Renal cortex interstitium (tissue), 11 donors: ENCODE results near the gene LDLRAD3. TPM values are rescaled to one million over a fixed set of nuclear protein-coding genes. Genes with fewer than 3 reads are reported as not detected.
"Not testable (repeated sequence)": the region's sequence is repeated elsewhere in the genome, so short reads cannot be mapped to it uniquely, and the experiment has no call there.

ENCODE experiments used
- DNase-seq, 11 donors: peaks; one replicate each; pipeline ENCODE4 v3.0.0-alpha.2; 2013; ENCODE audit warnings: low read depth in 9 of 11, low spot score in 4 of 11; ENCODE audit errors: extremely low read depth in 1 of 11
- polyA plus RNA-seq, 3 donors: library from polyadenylated mRNA; unstranded; fragments of 120-200 nt; gene quantifications; one replicate each; pipeline ENCODE4 v1.2.1, GENCODE V29; 2013; ENCODE audit not compliant: insufficient read length in 3 of 3

LDLRAD3 gene
- polyA plus RNA-seq, 3 donors: 23.5 to 25.2 (median 24.8) TPM

- no peak for DNase-seq
Observed at GRCh38 chr11:36160091-36160490, 216.2 kb downstream of the LDLRAD3 start.

GRCh38 chr11:36161572-36161971 is 217.7 kb downstream of the LDLRAD3 start:
- DNase-seq: no peak

DNA sequence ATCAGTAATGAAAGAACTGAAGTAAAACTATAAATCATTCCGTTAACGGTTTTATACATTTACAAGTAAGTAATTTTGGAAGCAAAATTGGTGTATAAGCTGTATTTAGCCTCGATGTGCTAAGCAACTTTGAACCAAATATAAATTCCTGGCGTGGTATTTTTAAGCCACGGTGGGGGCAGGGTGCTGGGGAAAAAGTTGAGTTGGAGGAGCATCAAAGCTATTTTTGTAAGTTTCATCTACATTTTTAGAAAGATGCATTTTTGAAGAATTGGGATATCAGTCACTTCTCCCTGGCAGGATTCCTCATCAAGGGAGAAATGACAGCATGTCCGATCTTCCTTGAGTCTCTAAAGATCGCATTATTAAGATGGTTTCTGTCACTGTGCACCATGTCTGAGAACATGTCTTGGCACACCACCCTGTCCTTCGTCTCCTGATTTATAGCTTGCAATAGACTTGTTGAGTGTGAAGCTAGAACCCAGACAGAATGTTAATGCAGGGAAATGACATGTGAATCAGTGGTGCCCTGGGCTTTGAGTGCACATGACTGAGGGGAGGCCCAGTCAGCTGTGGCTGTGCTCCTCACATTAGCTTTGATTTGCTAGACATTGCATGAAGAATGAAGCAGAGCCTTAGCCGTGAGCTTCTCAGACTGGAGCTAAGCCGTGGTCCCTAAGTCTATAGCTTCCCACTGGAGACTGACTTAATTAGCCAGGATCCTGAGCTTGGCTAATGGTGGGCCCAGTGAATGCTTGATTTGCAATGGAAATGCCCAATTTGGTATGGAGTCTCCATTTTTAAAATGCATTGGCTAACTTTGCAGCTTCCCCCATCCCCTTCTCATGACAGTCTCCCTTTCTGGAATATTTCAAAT is 218.4 kb downstream of the LDLRAD3 start:
- DNase-seq: no peak

DNA sequence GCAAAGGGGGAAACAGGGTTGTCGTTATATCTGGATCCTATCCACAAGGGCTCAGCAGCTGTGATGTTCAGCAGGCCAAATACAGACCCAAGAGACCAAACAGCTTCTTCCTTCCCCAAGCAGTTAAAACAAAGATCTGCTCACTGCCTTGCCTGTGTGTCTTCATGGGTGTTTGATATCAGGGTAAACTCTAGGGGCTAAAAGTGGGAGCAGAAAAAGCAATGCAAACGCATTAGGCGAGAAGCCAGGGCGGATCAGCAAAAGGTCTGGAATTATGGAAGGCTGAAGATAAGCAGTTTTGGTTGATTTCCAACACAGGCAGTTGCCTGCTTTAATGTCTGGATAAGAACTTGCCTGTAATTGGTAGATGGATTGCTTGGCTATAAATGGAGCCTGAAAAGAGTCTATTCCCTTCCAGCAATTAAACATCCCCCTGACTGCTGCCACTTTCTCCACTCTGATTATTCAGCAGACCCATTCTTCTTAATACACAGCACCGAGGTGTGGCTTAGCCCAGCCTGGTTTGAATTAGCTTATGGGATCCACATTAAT is 219.1 kb downstream of the LDLRAD3 start:
- peak in 1 of 11 donors; percentile 57 for DNase-seq

GRCh38 chr11:36164506-36165250 is 220.8 kb downstream of the LDLRAD3 start:
- DNase-seq: no peak

- peak in 2 of 11 donors; percentile 48 to 59 for DNase-seq
Observed at GRCh38 chr11:36165621-36166397, 221.9 kb downstream of the LDLRAD3 start.

DNA sequence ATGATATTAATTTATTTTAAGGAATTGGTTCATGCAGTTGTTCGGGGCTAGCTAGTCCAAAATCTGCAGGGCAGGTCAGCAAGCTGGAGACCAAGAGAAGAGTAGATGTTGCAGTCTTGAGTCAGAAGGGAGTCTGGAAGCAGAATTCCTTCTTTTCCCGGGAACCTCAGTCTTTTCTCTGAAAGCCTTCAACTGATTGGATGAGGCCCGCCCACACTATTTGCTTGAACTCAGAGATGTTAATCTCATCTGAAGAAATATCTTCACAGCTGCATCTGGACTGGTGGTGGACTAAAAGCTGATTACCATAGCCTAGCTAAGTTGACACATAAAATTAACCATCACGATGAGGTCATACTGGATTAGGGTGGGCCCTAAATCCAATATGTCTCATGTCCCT is 223.2 kb downstream of the LDLRAD3 start:
- DNase-seq: no peak

DNA sequence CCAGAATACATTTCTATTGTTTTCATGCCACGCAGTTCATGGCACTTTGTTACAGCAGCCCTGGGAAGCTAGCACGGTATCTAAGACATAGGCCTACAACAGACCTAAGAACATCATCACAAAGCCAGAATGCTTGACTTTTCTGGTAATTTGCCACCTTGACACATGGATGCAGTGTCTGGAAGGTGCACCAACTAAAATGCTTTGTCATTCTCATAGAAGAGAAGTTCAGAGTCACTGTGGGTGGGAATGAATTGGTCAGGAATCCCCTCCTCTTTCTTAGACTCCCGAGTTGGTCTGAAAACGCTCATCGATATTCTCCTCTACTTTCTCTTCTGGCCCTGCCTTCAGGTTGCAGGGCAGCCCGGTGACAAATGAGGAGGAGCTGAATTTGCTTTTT is 223.9 kb downstream of the LDLRAD3 start:
- no peak for DNase-seq

GRCh38 chr11:36177836-36178235 is 234.0 kb downstream of the LDLRAD3 start:
- DNase-seq: no peak

DNA sequence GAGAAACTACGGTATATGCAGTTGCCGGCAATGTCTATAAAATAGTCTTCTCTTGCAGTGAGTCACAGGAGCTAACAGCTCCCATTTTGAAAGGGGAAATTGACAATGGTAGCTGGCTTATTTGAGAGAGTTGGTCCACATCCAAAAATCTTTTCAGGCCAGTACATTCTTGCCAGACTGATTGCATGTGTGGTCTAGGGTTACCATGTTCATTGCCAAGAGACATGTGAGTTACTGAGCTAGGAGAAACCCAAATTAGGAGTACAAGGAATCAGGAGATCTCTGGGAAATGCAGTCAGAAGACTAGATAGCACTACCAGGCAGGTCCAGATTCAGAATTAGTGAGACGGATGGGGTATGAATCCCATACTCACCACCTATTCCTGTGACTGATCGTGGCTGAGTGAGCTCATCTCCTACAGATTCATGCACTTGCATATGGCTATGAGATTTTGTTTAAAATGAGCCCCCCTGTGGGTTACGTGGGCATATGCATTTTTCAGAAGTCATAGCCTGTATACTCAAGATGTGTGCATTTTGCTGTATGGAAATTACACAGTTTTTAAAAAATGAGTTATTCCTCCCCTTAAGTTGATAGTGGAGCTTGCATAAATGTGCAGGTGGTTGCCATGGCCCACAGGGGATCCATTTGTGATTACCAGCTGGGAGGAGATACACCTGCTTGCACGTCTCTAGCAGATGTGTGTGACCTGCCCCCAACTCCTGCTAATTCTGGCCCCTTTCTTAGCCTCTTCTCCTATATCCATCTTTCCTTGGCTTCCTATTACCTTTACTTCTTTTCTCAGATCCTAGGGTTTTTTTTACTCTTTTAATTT is 242.7 kb downstream of the LDLRAD3 start:
- DNase-seq: no peak

GRCh38 chr11:36187622-36188021 is 243.8 kb downstream of the LDLRAD3 start:
- DNase-seq: no peak

- DNase-seq: not testable (repeated sequence)
Observed at GRCh38 chr11:36189735-36190134, 245.9 kb downstream of the LDLRAD3 start.

GRCh38 chr11:36191941-36192340 is 248.1 kb downstream of the LDLRAD3 start:
- no peak for DNase-seq

GRCh38 chr11:36192425-36193289 is 248.8 kb downstream of the LDLRAD3 start:
- no peak for DNase-seq

DNA sequence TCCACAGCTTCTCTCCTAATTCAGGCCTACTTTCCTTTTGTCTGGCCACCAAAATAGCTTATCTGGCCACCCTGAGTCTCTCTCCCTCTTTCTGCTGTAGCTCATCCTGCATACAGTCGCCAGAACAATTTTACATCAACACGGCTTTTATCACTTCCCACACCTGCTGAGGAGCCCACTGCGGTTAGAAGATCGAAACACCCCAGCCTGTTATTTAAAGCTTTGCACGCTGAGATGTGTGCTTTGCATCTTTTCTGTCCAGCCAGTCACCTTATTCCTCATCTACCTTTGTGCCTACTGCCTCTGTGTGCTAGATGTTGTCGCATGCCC is 249.4 kb downstream of the LDLRAD3 start:
- DNase-seq: no peak

GRCh38 chr11:36193721-36194120 is 249.9 kb downstream of the LDLRAD3 start:
- no peak for DNase-seq

DNA sequence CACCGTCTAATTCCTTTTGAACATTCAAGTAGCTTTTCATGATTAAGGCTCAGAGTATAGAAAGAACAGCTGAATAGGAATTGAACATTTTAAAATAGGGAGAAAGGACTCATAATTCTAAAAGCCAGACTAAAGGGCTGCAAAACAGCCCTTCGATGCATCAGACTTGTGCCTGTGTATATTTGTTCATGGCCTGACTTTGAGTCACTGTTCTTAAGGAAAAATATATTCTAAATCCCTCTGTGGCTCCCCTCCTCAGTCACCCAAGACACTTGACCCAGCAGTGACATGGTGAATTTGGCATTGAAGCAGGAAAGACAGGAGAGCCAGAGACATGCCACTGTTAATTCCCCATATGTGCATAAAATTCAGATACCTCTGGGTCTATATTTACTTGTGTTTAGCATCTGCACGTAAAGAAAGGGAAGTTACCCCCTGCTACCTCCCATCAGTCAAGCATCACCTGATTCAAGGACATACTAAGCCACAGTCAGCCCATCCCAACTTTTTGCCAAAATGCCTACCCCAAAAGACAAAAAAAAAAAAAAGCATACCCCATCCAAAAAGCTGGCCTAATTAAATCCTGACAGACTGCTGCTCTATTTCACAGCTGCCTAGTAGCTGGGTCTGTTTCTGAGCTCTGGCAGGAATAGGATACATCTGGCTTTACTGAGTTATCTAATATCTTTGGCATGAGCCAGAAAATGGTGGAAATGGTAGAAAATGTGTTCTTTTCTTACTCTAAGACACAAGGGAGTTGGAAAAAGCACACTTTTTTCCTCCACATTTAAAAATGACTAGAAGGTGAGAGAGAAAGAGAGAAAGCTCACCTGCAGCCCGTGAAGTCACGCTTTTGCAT is 251.9 kb downstream of the LDLRAD3 start:
- no peak for DNase-seq
